OCI-LY7 (cell line): ENCODE measurements around the gene C5orf52. TPM values are rescaled to one million over a fixed set of nuclear protein-coding genes. Genes with fewer than 3 reads are reported as not detected.

Source experiments
- BruUV-seq: library from RNA; stranded (reverse); fragments of 400-500 nt; replicated peaks from 2 replicates; lab custom pipeline; 2021; lab: Mats Ljungman, UMichigan
- CTCF ChIA-PET: fragments of 300-600 bp; sonication (Branson Sonifier 250); formaldehyde crosslinking; loops from one replicate; lab custom pipeline; 2022; ENCODE audit warnings: antibody characterized with exemption; ENCODE audit not compliant: unreplicated experiment; lab: Charles Lee
- POLR2A ChIA-PET: fragments of 300-600 bp; sonication (Branson Sonifier 250); formaldehyde crosslinking; loops from one replicate; lab custom pipeline; 2022; ENCODE audit warnings: antibody characterized with exemption; lab: Charles Lee
- DNase-seq: peaks from one replicate; pipeline ENCODE4 v3.0.0-alpha.2; 2015; ENCODE audit warnings: low spot score
- H2AFZ ChIP-seq: fragments of 200-600 bp; sonication (generic), shearing (Covaris generic); 2 replicates; pipeline ENCODE4 v1.6.1; 2014; ENCODE audit warnings: mild to moderate bottlenecking, antibody characterized with exemption, low read length, moderate library complexity
- H3K27ac ChIP-seq: fragments of 200-600 bp; sonication (generic); 2 replicates; pipeline ENCODE4 v1.5.1; 2014; ENCODE audit warnings: mixed run types, low read depth, mild to moderate bottlenecking, moderate library complexity, low read length, inconsistent platforms; ENCODE audit not compliant: poor library complexity, severe bottlenecking
- H3K36me3 ChIP-seq: fragments of 200-600 bp; sonication (generic); 2 replicates; pipeline ENCODE4 v1.6.1; 2014; ENCODE audit warnings: mild to moderate bottlenecking, antibody characterized with exemption, low read length, moderate library complexity, mixed read lengths; ENCODE audit not compliant: insufficient read depth
- H3K4me1 ChIP-seq: fragments of 200-600 bp; sonication (generic); 2 replicates; pipeline ENCODE4 v1.5.1; 2014; ENCODE audit warnings: mild to moderate bottlenecking, low read length; ENCODE audit not compliant: insufficient read depth, poor library complexity, severe bottlenecking
- H3K4me2 ChIP-seq: fragments of 200-600 bp; sonication (generic); 2 replicates; pipeline ENCODE4 v1.6.1; 2014; ENCODE audit warnings: mild to moderate bottlenecking, low read length
- H3K4me3 ChIP-seq: fragments of 200-600 bp; sonication (generic); 2 replicates; pipeline ENCODE4 v1.5.1; 2014; ENCODE audit warnings: mild to moderate bottlenecking, low read depth, low read length; ENCODE audit not compliant: poor library complexity, severe bottlenecking
- H3K79me2 ChIP-seq: fragments of 200-600 bp; sonication (generic); 2 replicates; pipeline ENCODE4 v1.6.1; 2016; ENCODE audit warnings: low read depth, mild to moderate bottlenecking, low read length, moderate library complexity, mixed read lengths; ENCODE audit not compliant: insufficient read depth
- H3K9me2 ChIP-seq: fragments of 200-600 bp; sonication (generic); 2 replicates; pipeline ENCODE4 v1.6.1; 2016; ENCODE audit warnings: mild to moderate bottlenecking, low read length, mixed read lengths; ENCODE audit not compliant: insufficient read depth
- H3K9me3 ChIP-seq: fragments of 200-600 bp; sonication (generic); 2 replicates; pipeline ENCODE4 v1.6.1; 2014; ENCODE audit warnings: mild to moderate bottlenecking, mixed run types, low read length, mixed read lengths
- H4K20me1 ChIP-seq: fragments of 200-600 bp; sonication (generic); 2 replicates; pipeline ENCODE4 v1.6.1; 2014; ENCODE audit warnings: mild to moderate bottlenecking, antibody characterized with exemption, low read length, moderate library complexity, mixed read lengths; ENCODE audit not compliant: insufficient read depth
- CTCF ChIP-seq: fragments of 200-600 bp; sonication (generic); conservative IDR thresholded peaks from 2 replicates; pipeline ENCODE4 v1.5.1; 2014; ENCODE audit warnings: mild to moderate bottlenecking, antibody characterized with exemption, low read length, moderate library complexity, mixed read lengths
- EZH2phosphoT487 ChIP-seq: fragments of 200-600 bp; sonication (generic); IDR thresholded peaks from 2 replicates; pipeline ENCODE4 v1.6.1; 2018; ENCODE audit warnings: low read depth, borderline replicate concordance, mild to moderate bottlenecking, mixed run types, antibody characterized with exemption, low read length, moderate library complexity, mixed read lengths
- intact Hi-C: fragments of 100-400 bp; cut with micrococcal nuclease; formaldehyde crosslinking; loops from one replicate; pipeline ENCODE4 v1.10.0; 2022; ENCODE audit not compliant: unreplicated experiment
- total RNA-seq, 2 experiments: library from RNA; depleted of rRNA in 1 of 2; stranded (reverse); fragments of >200 nt in 1 of 2; shearing (Covaris generic) in 1 of 2; gene quantifications; 2 replicates each; pipeline ENCODE4 v1.2.3, GENCODE V29; 2014 to 2022

Gene C5orf52
- total RNA-seq, 2 experiments from 2014 or later: not detected

GRCh38 chr5:157626831-157627230 lies 44.5 kb upstream of the C5orf52 start:
- no peak overlapping the region for H2AFZ ChIP-seq
- CTCF ChIA-PET: no interaction called here
- intact Hi-C loops: no loop called here
- no peak overlapping the region for H3K27ac ChIP-seq
- no peaks in the 10 kb centered on the region for H4K20me1 ChIP-seq
- TF ChIP-seq EZH2phosphoT487 (no peak), CTCF (no peak)
- DNase-seq: no peak
- H3K9me3 ChIP-seq: peaks cover 7% of the 10 kb centered on the region
- no peaks in the 10 kb centered on the region for H3K9me2 ChIP-seq
- H3K4me3 ChIP-seq: no peak overlapping the region
- H3K4me1 ChIP-seq: peaks cover 5% of the 10 kb centered on the region
- no peak overlapping the region for H3K4me2 ChIP-seq
- H3K36me3 ChIP-seq: no peaks in the 10 kb centered on the region; the same call in 1 of the 2 replicates
- H3K79me2 ChIP-seq: no peaks in the 10 kb centered on the region
- POLR2A ChIA-PET: no interaction called here
- no TSS peak for BruUV-seq

- POLR2A ChIA-PET: interaction anchor here (0.5 to 1.2 kb wide), 5 partner anchors 12 to 109 kb away, joined by 3 to 7 read pairs (median 3); no protein-coding TSS in a partner anchor
- Histone ChIP-seq H3K79me2 (no peaks in the 10 kb centered on the region), H3K4me2 (no peak overlapping the region), H3K9me2 (no peaks in the 10 kb centered on the region), H2AFZ (no peak overlapping the region), H4K20me1 (no peaks in the 10 kb centered on the region), H3K36me3 (no peaks in the 10 kb centered on the region; the same call in 1 of the 2 replicates), H3K4me3 (no peak overlapping the region), H3K9me3 (peaks cover 7% of the 10 kb centered on the region), H3K4me1 (peaks cover 5% of the 10 kb centered on the region), H3K27ac (no peak overlapping the region)
- intact Hi-C loops: no loop called here
- CTCF ChIA-PET: no interaction called here
- TF ChIP-seq CTCF: no peak
- TF ChIP-seq EZH2phosphoT487: no peak
- no peak for DNase-seq
- BruUV-seq: no TSS peak
Observed at GRCh38 chr5:157630341-157630740, 41.0 kb upstream of the C5orf52 start.

- Histone ChIP-seq H2AFZ (no peak overlapping the region), H3K9me2 (no peaks in the 10 kb centered on the region), H3K4me2 (no peak overlapping the region), H3K27ac (no peak overlapping the region), H3K4me1 (no peaks in the 10 kb centered on the region), H3K79me2 (no peaks in the 10 kb centered on the region), H4K20me1 (no peaks in the 10 kb centered on the region), H3K4me3 (no peak overlapping the region), H3K9me3 (no peaks in the 10 kb centered on the region), H3K36me3 (no peaks in the 10 kb centered on the region)
- POLR2A ChIA-PET: no interaction called here
- BruUV-seq: no TSS peak
- intact Hi-C loops: no loop called here
- no peak for TF ChIP-seq CTCF
- TF ChIP-seq EZH2phosphoT487: no peak
- DNase-seq: no peak
- CTCF ChIA-PET: no interaction called here
Observed at GRCh38 chr5:157640406-157641066, 30.8 kb upstream of the C5orf52 start.
